ENCODE data around the gene FBXO21. TPM values are rescaled to one million over a fixed set of nuclear protein-coding genes. Genes with fewer than 3 reads are reported as not detected.

FBXO21 gene
- total RNA-seq, 1 experiment from 2014 or later, result 63.6 TPM

Other genes with a start within 250 kb of the FBXO21 start
- gene TESC, start 91.1 kb downstream of the FBXO21 start, total RNA-seq (2014; rRNA removed; shearing (Covaris generic)), result 2.9 and 3.1 TPM in 2 replicates
- gene NOS1, start 171.2 kb upstream of the FBXO21 start, total RNA-seq (2014; rRNA removed; shearing (Covaris generic)), result 0.06 TPM in 1 of 2 replicates, not detected in the other